ENCODE results near the gene YBX3.

YBX3 gene

GRCh38 chr12:10739157-10740118 lies 16.3 kb upstream of the YBX3 start:
- Histone ChIP-seq H3K27me3 (ENCODE audit: control insufficient read depth, low read length) (no peaks in the 10 kb centered on the region), H3K36me3 (ENCODE audit: control insufficient read depth, low read length) (no peaks in the 10 kb centered on the region), H3K4me3 (ENCODE audit: low read length) (no peak overlapping the region), H3K27ac (ENCODE audit: low read depth, low read length) (no peak overlapping the region), H3K4me2 (ENCODE audit: low read length) (no peak overlapping the region), H4K20me1 (ENCODE audit: control insufficient read depth, insufficient read depth, low read depth, low read length) (no peaks in the 10 kb centered on the region), H3K9me2 (replicated peaks; ENCODE audit: control insufficient read depth, low read length) (no peaks in the 10 kb centered on the region), H3K9me3 (ENCODE audit: control insufficient read depth, insufficient read depth, low read length) (no peaks in the 10 kb centered on the region), H3F3A (ENCODE audit: control insufficient read depth, insufficient read depth) (no peaks in the 10 kb centered on the region), H3K4me1 (ENCODE audit: control insufficient read depth, low read length) (no peaks in the 10 kb centered on the region), H3K79me2 (ENCODE audit: control insufficient read depth, low read length) (no peaks in the 10 kb centered on the region)
- no peak for TF ChIP-seq EZH2phosphoT487 (IDR thresholded peaks at IDR 0.05; ENCODE audit: borderline replicate concordance, low read length)
- TF ChIP-seq, protein P1, sequence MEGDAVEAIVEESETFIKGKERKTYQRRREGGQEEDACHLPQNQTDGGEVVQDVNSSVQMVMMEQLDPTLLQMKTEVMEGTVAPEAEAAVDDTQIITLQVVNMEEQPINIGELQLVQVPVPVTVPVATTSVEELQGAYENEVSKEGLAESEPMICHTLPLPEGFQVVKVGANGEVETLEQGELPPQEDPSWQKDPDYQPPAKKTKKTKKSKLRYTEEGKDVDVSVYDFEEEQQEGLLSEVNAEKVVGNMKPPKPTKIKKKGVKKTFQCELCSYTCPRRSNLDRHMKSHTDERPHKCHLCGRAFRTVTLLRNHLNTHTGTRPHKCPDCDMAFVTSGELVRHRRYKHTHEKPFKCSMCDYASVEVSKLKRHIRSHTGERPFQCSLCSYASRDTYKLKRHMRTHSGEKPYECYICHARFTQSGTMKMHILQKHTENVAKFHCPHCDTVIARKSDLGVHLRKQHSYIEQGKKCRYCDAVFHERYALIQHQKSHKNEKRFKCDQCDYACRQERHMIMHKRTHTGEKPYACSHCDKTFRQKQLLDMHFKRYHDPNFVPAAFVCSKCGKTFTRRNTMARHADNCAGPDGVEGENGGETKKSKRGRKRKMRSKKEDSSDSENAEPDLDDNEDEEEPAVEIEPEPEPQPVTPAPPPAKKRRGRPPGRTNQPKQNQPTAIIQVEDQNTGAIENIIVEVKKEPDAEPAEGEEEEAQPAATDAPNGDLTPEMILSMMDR (IDR thresholded peaks at IDR 0.05; ENCODE audit: low read depth, low read length, poor library complexity, severe bottlenecking): no peak

DNA sequence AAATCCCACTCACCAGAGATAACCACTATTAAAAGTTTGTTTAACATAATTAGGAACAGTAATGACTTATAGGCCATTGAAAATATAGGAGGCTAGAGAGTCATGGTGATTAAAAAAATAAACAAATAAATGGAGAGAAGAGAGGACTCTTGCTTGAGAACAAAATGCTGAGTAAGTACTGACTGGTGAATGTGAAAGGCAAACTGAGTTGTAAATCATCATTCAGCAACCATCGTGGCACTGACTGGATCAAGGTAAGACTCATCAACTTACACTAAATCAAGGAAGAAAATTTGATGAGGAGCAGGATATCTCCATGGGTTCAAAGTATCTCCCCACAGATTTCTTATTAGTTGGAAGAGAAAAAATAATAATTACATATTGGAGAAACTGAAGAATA lies 14.1 kb upstream of the YBX3 start:
- no peak overlapping the region for H3K27ac ChIP-seq (ENCODE audit: low read depth, low read length)
- no peak for TF ChIP-seq EZH2phosphoT487 (IDR thresholded peaks at IDR 0.05; ENCODE audit: borderline replicate concordance, low read length)
- TF ChIP-seq, protein P1 (IDR thresholded peaks at IDR 0.05; ENCODE audit: low read depth, low read length, poor library complexity, severe bottlenecking): no peak
- H3K9me2 ChIP-seq (replicated peaks; ENCODE audit: control insufficient read depth, low read length): no peaks in the 10 kb centered on the region
- H3K27me3 ChIP-seq (ENCODE audit: control insufficient read depth, low read length): no peaks in the 10 kb centered on the region
- H3K4me1 ChIP-seq (ENCODE audit: control insufficient read depth, low read length): no peaks in the 10 kb centered on the region
- no peak overlapping the region for H3K4me2 ChIP-seq (ENCODE audit: low read length)
- H4K20me1 ChIP-seq (ENCODE audit: control insufficient read depth, insufficient read depth, low read depth, low read length): no peaks in the 10 kb centered on the region
- H3K36me3 ChIP-seq (ENCODE audit: control insufficient read depth, low read length): no peaks in the 10 kb centered on the region
- no peak overlapping the region for H3K4me3 ChIP-seq (ENCODE audit: low read length)
- no peaks in the 10 kb centered on the region for H3F3A ChIP-seq (ENCODE audit: control insufficient read depth, insufficient read depth)
- no peaks in the 10 kb centered on the region for H3K9me3 ChIP-seq (ENCODE audit: control insufficient read depth, insufficient read depth, low read length)
- H3K79me2 ChIP-seq (ENCODE audit: control insufficient read depth, low read length): no peaks in the 10 kb centered on the region

DNA sequence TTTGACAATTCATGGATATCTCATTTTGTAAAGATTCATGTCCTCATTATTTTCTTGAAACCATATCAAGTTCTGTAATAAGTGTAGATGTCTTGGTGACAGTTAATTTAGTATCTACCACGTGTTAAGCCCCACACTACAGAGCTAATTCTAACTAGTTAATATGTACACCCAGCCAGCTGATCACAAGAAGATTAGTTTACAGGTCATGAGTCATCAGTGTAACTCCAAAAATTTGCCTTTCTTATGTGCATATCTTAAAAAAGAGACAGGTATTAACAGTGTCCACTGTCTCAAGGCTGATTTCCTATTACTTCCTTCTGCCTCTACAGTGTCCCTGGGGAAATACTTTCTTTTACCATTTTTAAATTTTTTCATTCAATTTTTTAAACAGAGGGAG lies 13.3 kb upstream of the YBX3 start:
- Histone ChIP-seq H3K4me1 (ENCODE audit: control insufficient read depth, low read length) (no peaks in the 10 kb centered on the region), H3K27me3 (ENCODE audit: control insufficient read depth, low read length) (no peaks in the 10 kb centered on the region), H3K9me3 (ENCODE audit: control insufficient read depth, insufficient read depth, low read length) (no peaks in the 10 kb centered on the region), H3K27ac (ENCODE audit: low read depth, low read length) (no peak overlapping the region), H3K4me2 (ENCODE audit: low read length) (no peak overlapping the region), H3K36me3 (ENCODE audit: control insufficient read depth, low read length) (no peaks in the 10 kb centered on the region), H3K9me2 (replicated peaks; ENCODE audit: control insufficient read depth, low read length) (no peaks in the 10 kb centered on the region), H3F3A (ENCODE audit: control insufficient read depth, insufficient read depth) (no peaks in the 10 kb centered on the region), H3K4me3 (ENCODE audit: low read length) (no peak overlapping the region), H4K20me1 (ENCODE audit: control insufficient read depth, insufficient read depth, low read depth, low read length) (no peaks in the 10 kb centered on the region), H3K79me2 (ENCODE audit: control insufficient read depth, low read length) (no peaks in the 10 kb centered on the region)
- TF ChIP-seq, protein P1 (IDR thresholded peaks at IDR 0.05; ENCODE audit: low read depth, low read length, poor library complexity, severe bottlenecking): no peak
- TF ChIP-seq EZH2phosphoT487 (IDR thresholded peaks at IDR 0.05; ENCODE audit: borderline replicate concordance, low read length): no peak

All from DOHH2 (cell line).